NT2/D1 (cell line): ENCODE measurements around the gene CHRND.

ENCODE experiments used
- SUZ12 ChIP-seq: IDR thresholded peaks from 2 replicates; pipeline ENCODE4 v1.6.1; 2011; ENCODE audit not compliant: insufficient read length, insufficient read depth; ENCODE audit errors: extremely low read depth
- YY1 ChIP-seq: IDR thresholded peaks from 2 replicates; pipeline ENCODE4 v1.6.1; 2011; ENCODE audit not compliant: insufficient read length, insufficient read depth
- ZNF274 ChIP-seq: IDR thresholded peaks from 2 replicates; pipeline ENCODE4 v1.6.1; 2011; ENCODE audit warnings: mild to moderate bottlenecking, low read depth, low read length

GRCh38 chr2:232578626-232579025 lies 52.7 kb downstream of the CHRND start:
- TF ChIP-seq ZNF274 = no peak
- TF ChIP-seq SUZ12 = no peak
- TF ChIP-seq YY1 = no peak
